Measurements from ENCODE around the gene RASGRP4. TPM values are rescaled to one million over a fixed set of nuclear protein-coding genes. Genes with fewer than 3 reads are reported as not detected.
"Not testable (repeated sequence)": the region's sequence is repeated elsewhere in the genome, so short reads cannot be mapped to it uniquely, and the experiment has no call there.

RASGRP4 gene
- total and polyA plus RNA-seq, 4 donors: 1.2 to 2.0 (median 1.6) TPM

DNA sequence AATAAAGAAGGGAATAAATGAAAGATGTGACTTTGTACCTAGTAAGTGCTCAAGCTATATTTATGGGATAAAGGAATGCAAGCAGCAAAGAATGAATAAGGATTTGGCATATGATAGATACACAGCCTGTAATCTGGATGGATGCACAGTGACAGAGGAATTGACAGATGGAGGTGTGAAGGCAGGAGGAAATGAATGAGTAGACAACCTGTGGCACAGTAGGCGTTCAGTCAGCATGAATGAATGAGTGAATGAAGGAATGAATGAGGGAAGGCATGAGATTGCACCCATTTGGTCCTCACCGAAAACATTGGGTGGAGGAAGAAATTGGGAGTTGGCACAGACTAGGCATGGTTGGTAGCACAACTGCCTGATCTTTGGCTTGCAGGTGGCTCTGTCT, 56.4 kb downstream of the RASGRP4 start:
- Histone ChIP-seq H3K4me1 (ENCODE audit: control insufficient read depth, insufficient read depth, low read length) (peaks cover 4% of the 10 kb centered on the region), H3K27me3 (ENCODE audit: control insufficient read depth, insufficient read depth, low read length) (no peaks in the 10 kb centered on the region), H3K27ac (ENCODE audit: low read depth, low read length) (no peak overlapping the region), H3K9me3 (ENCODE audit: control insufficient read depth, insufficient read depth, low read length) (no peaks in the 10 kb centered on the region), H3K36me3 (ENCODE audit: control insufficient read depth, insufficient read depth, low read length) (no peaks in the 10 kb centered on the region), H3K4me3 (ENCODE audit: low read depth, low read length) (no peak overlapping the region)
- 90% methylated on average over 2 of the region's 2 CpGs for WGBS (ENCODE audit: insufficient coverage)
- no peak for DNase-seq (ENCODE audit: low read depth in 4 of 6, low spot score in 6 of 6)

DNA sequence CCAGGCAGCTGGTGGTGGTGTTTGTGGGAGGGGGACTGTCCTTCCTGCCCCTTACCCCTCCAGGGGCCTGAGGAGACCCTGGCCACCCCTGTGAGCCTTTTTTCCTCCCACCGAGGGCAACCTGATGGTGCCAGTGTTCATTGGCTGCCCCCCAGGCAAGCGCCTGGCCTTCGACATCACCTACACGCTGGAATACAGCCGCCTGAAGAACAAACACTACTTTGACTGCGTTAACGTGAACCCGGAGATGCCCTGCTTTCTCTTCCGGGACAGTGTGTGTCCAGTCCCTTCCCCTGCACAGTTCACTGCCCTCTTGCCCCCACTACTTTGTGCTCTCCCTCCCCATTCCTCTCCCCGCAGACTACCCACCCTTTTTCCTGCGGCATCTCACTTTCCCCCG, 59.0 kb downstream of the RASGRP4 start:
- H3K9me3 ChIP-seq (ENCODE audit: control insufficient read depth, insufficient read depth, low read length): no peaks in the 10 kb centered on the region
- H3K27ac ChIP-seq (ENCODE audit: low read depth, low read length): no peak overlapping the region
- peaks cover 10% of the 10 kb centered on the region for H3K4me1 ChIP-seq (ENCODE audit: control insufficient read depth, insufficient read depth, low read length)
- H3K27me3 ChIP-seq (ENCODE audit: control insufficient read depth, insufficient read depth, low read length): peaks cover 8% of the 10 kb centered on the region
- H3K36me3 ChIP-seq (ENCODE audit: control insufficient read depth, insufficient read depth, low read length): no peaks in the 10 kb centered on the region
- no peak overlapping the region for H3K4me3 ChIP-seq (ENCODE audit: low read depth, low read length)
- 78% methylated on average over 12 of the region's 12 CpGs for WGBS (ENCODE audit: insufficient coverage)
- DNase-seq (ENCODE audit: low read depth in 4 of 6, low spot score in 6 of 6): no peak

DNA sequence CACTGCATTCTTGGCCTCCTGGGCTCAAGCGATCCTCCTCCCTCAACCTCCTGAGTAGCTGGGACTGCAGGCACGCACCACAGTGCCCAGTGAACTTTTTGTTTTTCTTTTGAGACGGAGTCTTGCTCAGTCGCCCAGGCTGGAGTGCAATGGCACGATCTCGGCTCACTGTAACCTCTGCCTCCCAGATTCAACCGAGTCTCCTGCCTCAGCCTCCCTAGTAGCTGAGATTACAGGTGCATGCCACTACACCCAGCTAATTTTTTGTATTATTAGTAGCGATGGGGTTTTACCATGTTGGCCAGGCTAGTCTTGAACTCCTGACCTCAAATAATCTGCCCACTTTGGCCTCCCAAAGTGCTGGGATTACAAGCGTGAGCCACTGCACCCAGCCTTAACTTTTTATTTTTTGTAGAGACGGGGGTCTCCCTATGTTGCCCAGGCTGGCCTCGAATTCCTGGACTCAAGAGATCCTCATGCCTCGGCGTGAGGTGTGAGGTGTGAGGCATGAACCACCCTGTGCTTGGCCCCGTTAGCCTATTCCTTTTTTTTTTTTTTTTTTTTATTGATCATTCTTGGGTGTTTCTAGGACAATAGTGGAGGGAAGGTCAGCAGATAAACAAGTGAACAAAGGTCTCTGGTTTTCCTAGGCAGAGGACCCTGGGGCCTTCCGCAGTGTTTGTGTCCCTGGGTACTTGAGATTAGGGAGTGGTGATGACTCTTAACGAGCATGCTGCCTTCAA, 62.9 kb downstream of the RASGRP4 start:
- H3K27me3 ChIP-seq (ENCODE audit: control insufficient read depth, insufficient read depth, low read length): peaks cover 26% of the 10 kb centered on the region
- 62% methylated on average over 3 of the region's 16 CpGs for WGBS (ENCODE audit: insufficient coverage)
- DNase-seq (ENCODE audit: low read depth in 4 of 6, low spot score in 6 of 6): not testable (repeated sequence)

DNA sequence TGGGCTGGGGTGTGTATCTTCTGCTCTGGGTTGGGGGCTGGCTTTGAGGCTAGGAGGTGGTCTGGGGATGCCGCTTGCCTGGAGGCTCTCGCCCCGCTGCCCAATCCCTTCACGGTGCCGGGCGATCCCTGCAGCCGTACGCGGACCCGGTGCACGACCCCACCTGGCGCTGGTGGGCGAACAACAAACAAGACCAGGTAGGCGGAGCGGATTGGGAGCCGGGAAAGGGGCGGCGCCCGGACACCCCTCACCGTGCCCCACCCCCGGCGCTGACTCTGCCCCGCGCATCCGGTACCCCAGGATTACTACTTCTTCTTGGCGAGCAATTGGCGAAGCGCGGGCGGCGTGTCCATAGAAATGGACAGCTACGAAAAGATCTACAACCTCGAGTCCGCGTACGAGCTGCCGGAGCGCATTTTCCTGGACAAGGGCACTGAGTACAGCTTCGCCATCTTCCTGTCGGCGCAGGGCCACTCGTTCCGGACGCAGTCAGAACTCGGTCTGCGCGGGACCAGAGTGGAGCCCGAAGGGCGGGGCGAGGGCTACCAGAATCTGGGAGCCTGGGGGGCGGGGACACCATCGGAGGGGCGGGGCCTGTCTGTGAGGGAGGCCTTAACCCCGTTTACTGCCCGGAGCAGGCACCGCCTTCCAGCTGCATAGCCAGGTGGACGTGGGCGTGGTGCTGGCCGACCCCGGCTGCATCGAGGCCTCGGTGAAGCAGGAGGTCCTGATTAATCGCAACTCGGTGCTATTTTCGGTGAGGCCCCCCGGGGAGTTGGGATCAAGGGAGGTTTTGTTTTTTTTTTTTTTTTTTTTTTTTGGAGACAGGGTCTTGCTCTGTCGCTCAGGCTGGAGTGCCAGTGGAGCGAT, 63.7 kb downstream of the RASGRP4 start:
- H3K27ac ChIP-seq (ENCODE audit: low read depth, low read length): no peak overlapping the region
- no peaks in the 10 kb centered on the region for H3K36me3 ChIP-seq (ENCODE audit: control insufficient read depth, insufficient read depth, low read length)
- no peaks in the 10 kb centered on the region for H3K9me3 ChIP-seq (ENCODE audit: control insufficient read depth, insufficient read depth, low read length)
- H3K4me3 ChIP-seq (ENCODE audit: low read depth, low read length): peak overlapping the region; percentile 55
- DNase-seq (ENCODE audit: low read depth in 4 of 6, low spot score in 6 of 6): peak in 2 of 6 donors; percentile 26 to 55
- WGBS (ENCODE audit: insufficient coverage): 2% methylated on average over 64 of the region's 68 CpGs
- H3K27me3 ChIP-seq (ENCODE audit: control insufficient read depth, insufficient read depth, low read length): peaks cover 26% of the 10 kb centered on the region
- peaks cover 18% of the 10 kb centered on the region for H3K4me1 ChIP-seq (ENCODE audit: control insufficient read depth, insufficient read depth, low read length)

More for the DNA sequence above, 62.9 kb downstream of the RASGRP4 start:
- H3K36me3 ChIP-seq (ENCODE audit: control insufficient read depth, insufficient read depth, low read length); H3K27ac ChIP-seq (ENCODE audit: low read depth, low read length); H3K9me3 ChIP-seq (ENCODE audit: control insufficient read depth, insufficient read depth, low read length): not testable (repeated sequence)
- peak overlapping the region; percentile 55 for H3K4me3 ChIP-seq (ENCODE audit: low read depth, low read length)
- peaks cover 18% of the 10 kb centered on the region for H3K4me1 ChIP-seq (ENCODE audit: control insufficient read depth, insufficient read depth, low read length)

DNA sequence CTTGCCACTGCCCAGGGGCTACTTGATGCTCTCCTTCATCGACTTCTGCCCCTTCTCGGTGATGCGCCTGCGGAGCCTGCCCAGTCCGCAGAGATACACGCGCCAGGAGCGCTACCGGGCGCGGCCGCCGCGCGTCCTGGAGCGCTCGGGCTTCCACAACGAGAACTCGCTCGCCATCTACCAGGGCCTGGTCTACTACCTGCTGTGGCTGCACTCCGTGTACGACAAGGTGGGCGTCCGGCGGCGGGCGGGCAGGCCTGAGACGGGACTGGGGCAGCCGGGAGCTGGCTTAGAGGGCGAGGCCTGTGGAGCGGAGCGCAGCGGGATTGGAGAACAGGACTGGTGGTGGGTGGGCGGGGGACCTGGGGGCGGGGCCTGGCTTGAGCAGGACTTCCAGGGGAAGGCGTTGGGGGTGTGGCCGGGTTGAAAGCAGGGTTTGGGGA, 64.4 kb downstream of the RASGRP4 start:
- no peaks in the 10 kb centered on the region for H3K9me3 ChIP-seq (ENCODE audit: control insufficient read depth, insufficient read depth, low read length)
- peak overlapping the region; percentile 55 for H3K4me3 ChIP-seq (ENCODE audit: low read depth, low read length)
- no peak overlapping the region for H3K27ac ChIP-seq (ENCODE audit: low read depth, low read length)
- 0% methylated on average over 36 of the region's 37 CpGs for WGBS (ENCODE audit: insufficient coverage)
- DNase-seq (ENCODE audit: low read depth in 4 of 6, low spot score in 6 of 6): peak in 4 of 6 donors; percentile 40 to 94 (median 72)
- H3K4me1 ChIP-seq (ENCODE audit: control insufficient read depth, insufficient read depth, low read length): peaks cover 18% of the 10 kb centered on the region
- H3K27me3 ChIP-seq (ENCODE audit: control insufficient read depth, insufficient read depth, low read length): peaks cover 26% of the 10 kb centered on the region
- no peaks in the 10 kb centered on the region for H3K36me3 ChIP-seq (ENCODE audit: control insufficient read depth, insufficient read depth, low read length)

DNA sequence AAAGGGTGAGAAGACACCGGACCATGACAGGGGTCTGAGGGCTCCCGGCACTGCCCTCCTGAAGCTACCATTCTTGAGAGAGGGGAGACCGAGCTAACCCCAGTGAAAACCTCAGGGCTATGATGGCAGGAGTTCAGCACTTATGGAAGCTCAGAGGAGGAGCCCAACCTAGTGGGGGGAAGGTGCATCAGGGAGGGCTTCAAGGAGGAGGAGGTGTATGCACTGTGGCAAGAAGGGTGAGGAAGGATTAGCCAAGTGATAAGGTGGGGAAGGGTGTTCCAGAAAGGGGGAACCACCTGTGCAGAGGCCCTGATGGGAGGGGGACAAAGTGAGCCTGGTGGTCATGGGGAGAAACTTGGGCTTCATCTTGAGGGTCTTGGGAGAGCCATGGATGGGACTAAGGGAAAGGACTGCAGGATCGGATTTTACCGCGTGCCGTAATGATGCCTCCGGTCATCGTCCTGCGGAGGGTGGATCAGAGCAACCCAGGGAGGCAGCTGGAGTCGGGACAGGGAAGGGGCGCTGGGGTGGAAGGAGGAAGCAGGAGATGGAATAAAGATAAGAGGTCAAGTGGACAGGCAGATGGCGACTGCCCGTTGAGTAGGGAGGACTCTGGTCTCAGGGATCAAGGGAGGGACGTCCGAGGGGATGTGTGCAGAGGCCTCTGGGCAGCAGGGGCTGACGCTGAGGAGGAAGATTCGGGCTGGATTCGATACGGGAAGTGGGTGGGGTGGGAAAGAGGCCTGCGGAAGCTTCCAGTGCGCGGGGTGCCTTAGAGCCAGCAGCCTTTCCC, 65.0 kb downstream of the RASGRP4 start:
- peaks cover 29% of the 10 kb centered on the region for H3K27me3 ChIP-seq (ENCODE audit: control insufficient read depth, insufficient read depth, low read length)

DNA sequence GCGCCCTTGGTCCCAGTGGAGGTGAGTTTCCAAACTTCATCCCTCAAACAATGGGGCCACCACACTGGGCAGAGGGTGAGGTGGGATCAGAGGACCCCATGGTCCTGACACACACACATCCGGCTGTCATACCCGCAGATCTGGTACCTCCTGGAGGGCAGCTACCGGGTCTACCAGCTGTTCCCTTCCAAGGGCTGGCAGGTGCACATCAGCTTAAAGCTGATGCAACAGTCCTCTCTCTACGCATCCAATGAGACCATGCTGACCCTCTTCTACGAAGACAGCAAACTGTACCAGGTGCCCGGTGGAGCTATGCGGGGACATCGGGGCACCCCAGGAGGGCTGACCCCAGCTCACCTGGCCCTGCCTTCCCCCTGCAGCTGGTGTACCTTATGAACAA, 65.7 kb downstream of the RASGRP4 start:
- Histone ChIP-seq H3K4me1 (ENCODE audit: control insufficient read depth, insufficient read depth, low read length) (peaks cover 18% of the 10 kb centered on the region), H3K9me3 (ENCODE audit: control insufficient read depth, insufficient read depth, low read length) (no peaks in the 10 kb centered on the region), H3K27me3 (ENCODE audit: control insufficient read depth, insufficient read depth, low read length) (peaks cover 29% of the 10 kb centered on the region), H3K36me3 (ENCODE audit: control insufficient read depth, insufficient read depth, low read length) (no peaks in the 10 kb centered on the region), H3K4me3 (ENCODE audit: low read depth, low read length) (no peak overlapping the region), H3K27ac (ENCODE audit: low read depth, low read length) (no peak overlapping the region)
- no peak for DNase-seq (ENCODE audit: low read depth in 4 of 6, low spot score in 6 of 6)
- 86% methylated on average over 8 of the region's 9 CpGs for WGBS (ENCODE audit: insufficient coverage)

More for the DNA sequence above, 65.0 kb downstream of the RASGRP4 start:
- Histone ChIP-seq H3K27ac (ENCODE audit: low read depth, low read length) (no peak overlapping the region), H3K4me1 (ENCODE audit: control insufficient read depth, insufficient read depth, low read length) (peaks cover 18% of the 10 kb centered on the region), H3K4me3 (ENCODE audit: low read depth, low read length) (peak overlapping the region; percentile 55), H3K9me3 (ENCODE audit: control insufficient read depth, insufficient read depth, low read length) (no peaks in the 10 kb centered on the region), H3K36me3 (ENCODE audit: control insufficient read depth, insufficient read depth, low read length) (no peaks in the 10 kb centered on the region)
- no peak for DNase-seq (ENCODE audit: low read depth in 4 of 6, low spot score in 6 of 6)
- WGBS (ENCODE audit: insufficient coverage): 26% methylated on average over 21 of the region's 23 CpGs

DNA sequence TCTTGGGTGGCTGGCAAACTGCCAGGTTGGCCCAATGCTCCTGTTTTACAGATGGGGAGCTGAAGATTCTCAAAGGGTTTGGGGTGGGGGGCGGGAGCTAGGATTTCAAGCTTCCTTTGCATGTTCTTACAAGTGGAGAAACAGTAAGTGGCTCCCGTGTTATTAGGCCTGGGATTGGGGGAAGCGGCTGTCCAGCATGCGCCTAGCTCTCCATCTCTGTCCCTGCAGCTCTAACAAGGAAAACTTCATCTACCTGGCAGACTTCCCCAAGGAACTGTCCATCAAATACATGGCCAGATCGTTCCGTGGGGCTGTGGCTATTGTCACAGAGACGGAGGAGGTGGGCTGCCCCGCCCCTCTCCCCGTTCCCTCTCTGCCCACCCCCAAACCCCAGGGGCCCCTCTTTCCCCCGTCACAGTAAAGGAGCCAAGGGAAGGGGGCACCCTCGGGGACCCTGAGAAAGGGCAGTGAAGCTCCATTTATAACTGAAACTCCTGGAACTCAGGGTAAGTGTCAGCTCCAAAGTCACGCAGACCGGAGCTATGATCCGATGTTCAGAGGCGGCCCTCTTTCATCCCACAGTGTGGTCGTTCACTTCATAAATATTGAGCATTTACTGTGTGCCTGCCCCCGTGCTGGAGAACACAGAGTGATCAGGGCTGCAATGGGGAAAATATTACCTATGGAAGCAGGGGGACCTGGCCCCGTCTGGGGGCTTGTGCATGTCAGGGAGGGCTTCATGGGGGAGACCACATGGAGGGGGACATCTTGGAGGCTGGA, 66.6 kb downstream of the RASGRP4 start:
- peaks cover 18% of the 10 kb centered on the region for H3K4me1 ChIP-seq (ENCODE audit: control insufficient read depth, insufficient read depth, low read length)
- WGBS (ENCODE audit: insufficient coverage): 59% methylated on average over 12 of the region's 18 CpGs

More for the DNA sequence above, 66.6 kb downstream of the RASGRP4 start:
- H3K9me3 ChIP-seq (ENCODE audit: control insufficient read depth, insufficient read depth, low read length): no peaks in the 10 kb centered on the region
- H3K4me3 ChIP-seq (ENCODE audit: low read depth, low read length): no peak overlapping the region
- H3K27ac ChIP-seq (ENCODE audit: low read depth, low read length): no peak overlapping the region
- peaks cover 29% of the 10 kb centered on the region for H3K27me3 ChIP-seq (ENCODE audit: control insufficient read depth, insufficient read depth, low read length)
- no peak for DNase-seq (ENCODE audit: low read depth in 4 of 6, low spot score in 6 of 6)
- no peaks in the 10 kb centered on the region for H3K36me3 ChIP-seq (ENCODE audit: control insufficient read depth, insufficient read depth, low read length)

All from spinal cord (tissue), 10 donors.